ENCODE results near the gene SEMA3A.

SEMA3A gene

GRCh38 chr7:83913174-83913573 lies 281.4 kb downstream of the SEMA3A start:
- no peak for DNase-seq

GRCh38 chr7:83908526-83908925 lies 286.1 kb downstream of the SEMA3A start:
- no peak for DNase-seq
